K562 (cell line): ENCODE measurements around the gene SYNE1. TPM values are rescaled to one million over a fixed set of nuclear protein-coding genes. Genes with fewer than 3 reads are reported as not detected.

Experiments used
- ATAC-seq: fragments of 200-7000 bp; cut with Tn5 transposase; 3 replicates; pipeline ENCODE4 v1.9.1; 2020; ENCODE audit warnings: moderate library complexity
- BruUV-seq: library from RNA; stranded (reverse); fragments of 400-500 nt; replicated peaks from 2 replicates; lab custom pipeline; 2021; lab: Mats Ljungman, UMichigan
- CTCF ChIA-PET: fragments of 300-600 bp; formaldehyde crosslinking; extraction: SDS; loops from one replicate; lab custom pipeline; 2021; ENCODE audit warnings: low intra/inter-chr PET ratio; lab: Yijun Ruan, JAX
- POLR2A ChIA-PET: fragments of 300-600, 350-650 bp; sonication (Branson Sonifier 250); formaldehyde crosslinking; extraction: SDS; loops from one replicate; lab custom pipeline; 2021; ENCODE audit warnings: antibody characterized with exemption, inconsistent platforms; lab: Yijun Ruan, JAX
- DNase-seq, 4 experiments: peaks; one replicate each; pipeline versions ENCODE4 v3.0.0 to v3.0.0-alpha.2; 2011 to 2018; ENCODE audit warnings: low spot score in 3 of 4, mixed read lengths in 3 of 4; ENCODE audit errors: extremely low read depth in 1 of 4
- FAIRE-seq: peaks from 2 replicates; lab custom pipeline; 2011; peaks lifted over from hg19 to GRCh38; lab: Jason Lieb, UNC
- H2AFZ ChIP-seq: 2 replicates; pipeline ENCODE4 v1.6.0; 2011; ENCODE audit warnings: low read depth, low read length, control low read depth, inconsistent platforms
- H3K27ac ChIP-seq: fragments of 200-600 bp; 3 replicates; pipeline ENCODE4 v1.8.0; 2011; ENCODE audit warnings: low read depth, mild to moderate bottlenecking, control low read depth, inconsistent platforms, low read length, moderate library complexity, mixed read lengths; ENCODE audit errors: extremely low read depth
- H3K27me3 ChIP-seq, 2 experiments: fragments of 300-600 bp in 1 of 2; 2 replicates in 1 of 2; 3 replicates in 1 of 2; pipeline versions ENCODE4 v1.6.0 to v1.8.0; 2011; ENCODE audit warnings: inconsistent platforms in 2 of 2, low read length in 2 of 2, mild to moderate bottlenecking in 1 of 2, mixed read lengths in 1 of 2, moderate library complexity in 1 of 2; ENCODE audit not compliant: control insufficient read depth in 2 of 2, insufficient read depth in 2 of 2
- H3K36me3 ChIP-seq: fragments of 300-600 bp; 3 replicates; pipeline ENCODE4 v1.8.0; 2011; ENCODE audit warnings: mild to moderate bottlenecking, low read length, inconsistent platforms; ENCODE audit not compliant: control insufficient read depth, insufficient read depth
- H3K4me1 ChIP-seq, 2 experiments: fragments of 200-600 bp in 1 of 2; replicated peaks in 1 of 2; 2 replicates in 1 of 2; 3 replicates in 1 of 2; pipeline versions ENCODE4 v1.5.1 to v1.8.0; 2011; ENCODE audit warnings: inconsistent platforms in 2 of 2, low read length in 2 of 2, mild to moderate bottlenecking in 1 of 2, mixed read lengths in 1 of 2, moderate library complexity in 1 of 2; ENCODE audit not compliant: control insufficient read depth in 2 of 2, insufficient read depth in 2 of 2
- H3K4me2 ChIP-seq: 2 replicates; pipeline ENCODE4 v1.6.1; 2011; ENCODE audit warnings: low read length, control low read depth, inconsistent platforms, mixed read lengths; ENCODE audit not compliant: insufficient read depth
- H3K4me3 ChIP-seq: fragments of 200-600 bp; sonication (generic), shearing (Covaris generic); 2 replicates; pipeline ENCODE4 v1.5.1; 2016; ENCODE audit warnings: control low read depth, inconsistent platforms
- H3K79me2 ChIP-seq: fragments of 200-600 bp; 3 replicates; pipeline ENCODE4 v1.8.0; 2011; ENCODE audit warnings: low read length, inconsistent platforms; ENCODE audit not compliant: control insufficient read depth, insufficient read depth
- H3K9ac ChIP-seq, 2 experiments: 2 replicates each; pipeline versions ENCODE4 v1.6.0 to v1.6.1; 2011; ENCODE audit warnings: low read depth in 2 of 2, low read length in 2 of 2, control low read depth in 1 of 2, inconsistent platforms in 1 of 2, mild to moderate bottlenecking in 1 of 2, mixed read lengths in 1 of 2; ENCODE audit not compliant: insufficient read depth in 1 of 2
- H3K9me1 ChIP-seq: one replicate; pipeline ENCODE4 v1.6.0; 2011; ENCODE audit warnings: inconsistent platforms, mild to moderate bottlenecking, low read length, moderate library complexity; ENCODE audit not compliant: control insufficient read depth, insufficient read depth
- H3K9me3 ChIP-seq: replicated peaks from 2 replicates; pipeline ENCODE4 v1.5.1; 2011; ENCODE audit warnings: low read depth, low read length, inconsistent platforms; ENCODE audit not compliant: control insufficient read depth, insufficient read depth
- H4K20me1 ChIP-seq: replicated peaks from 2 replicates; pipeline ENCODE4 v1.6.1; 2011; ENCODE audit warnings: low read length, inconsistent platforms, mixed read lengths; ENCODE audit not compliant: control insufficient read depth, insufficient read depth
- CTCF ChIP-seq, 3 experiments: IDR thresholded peaks in 2 of 3; conservative IDR thresholded peaks in 1 of 3; 2 replicates each; pipeline ENCODE4 v1.5.1; 2011 to 2012; ENCODE audit warnings: low read length in 3 of 3, mild to moderate bottlenecking in 3 of 3, control low read depth in 2 of 3, improper control_type of control experiment in 1 of 3, inconsistent platforms in 1 of 3, low read depth in 1 of 3, mixed read lengths in 1 of 3, moderate library complexity in 1 of 3; ENCODE audit not compliant: insufficient read depth in 2 of 3
- DACH1 ChIP-seq: fragments of 450-650 bp; IDR thresholded peaks from 2 replicates; pipeline ENCODE4 v1.6.1; 2018; ENCODE audit not compliant: partially characterized antibody
- PPARD ChIP-seq: fragments of 250-450 bp; sonication (Bioruptor Pico); IDR thresholded peaks from 2 replicates; pipeline ENCODE4 v1.8.0; 2022; ENCODE audit warnings: inconsistent platforms, mild to moderate bottlenecking, moderate library complexity
- U2AF2 ChIP-seq: fragments of 200-400 bp; formaldehyde crosslinking; optimal IDR thresholded peaks from 2 replicates; pipeline ENCODE3; 2017; ENCODE audit warnings: low read depth, mild to moderate bottlenecking, low read length
- ZNF133 ChIP-seq: fragments of 250-450 bp; sonication (Bioruptor Pico); IDR thresholded peaks from 2 replicates; pipeline ENCODE4 v1.4.0; 2020; ENCODE audit warnings: mild to moderate bottlenecking
- WGBS: fragments of 100-300 bp; shearing (Covaris generic); methylation state at CpG from one replicate; pipeline ENCODE4 v1.1.6; 2016; ENCODE audit warnings: low coverage, mixed read lengths; ENCODE audit not compliant: insufficient coverage; ENCODE audit errors: missing lambda C conversion rate; 5-methylcytosine and 5-hydroxymethylcytosine counted together
- in situ Hi-C: fragments of 300-500 bp; cut with MboI; formaldehyde crosslinking; loops from 4 replicates; pipeline ENCODE4 v1.15.0; 2018; ENCODE audit warnings: inconsistent platforms, mixed read lengths
- intact Hi-C: fragments of 100-400 bp; cut with micrococcal nuclease; formaldehyde crosslinking; loops from 2 replicates; pipeline ENCODE4 v1.14.2; 2022
- polyA plus RNA-seq, 8 experiments: library from polyadenylated mRNA; depleted of rRNA in 4 of 8; stranded (reverse) in 5 of 8; unstranded in 3 of 8; fragments of >200 nt; fragmentation: Nextera tagmentation in 2 of 8; fragmentation: Illumina TruSeq in 1 of 8; extraction: Ambion mirVana in 2 of 8; extraction: Trizol in 1 of 8; gene quantifications; 2 replicates each; pipeline versions ENCODE4 v1.2.1 to v1.2.3, GENCODE V29; 2011 to 2014; ENCODE audit warnings: inconsistent platforms in 1 of 8, missing spikeins in 1 of 8
- total RNA-seq, 7 experiments: library from RNA; depleted of rRNA in 6 of 7; stranded (reverse); fragments of >200 nt in 6 of 7; fragmentation: Illumina TruSeq in 2 of 7; extraction: Trizol in 2 of 7; gene quantifications; 2 replicates each; pipeline versions ENCODE4 v1.2.1 to v1.2.3, GENCODE V29; 2011 to 2021; ENCODE audit warnings: low replicate concordance in 1 of 7

The SYNE1 gene
- total and polyA plus RNA-seq, 9 of the 15 experiments (the other 6 are each of a cell fraction or from before 2014, with no cell fraction given) = under 0.01 to 0.42 (median 0.08) TPM; not detected in 1

- POLR2A ChIA-PET = no interaction called here
- Histone ChIP-seq H3K27ac (no peak overlapping the region), H3K4me3 (no peak overlapping the region), H3K4me2 (no peak overlapping the region), H4K20me1 (no peaks in the 10 kb centered on the region), H3K36me3 (no peaks in the 10 kb centered on the region), H3K9me1 (no peaks in the 10 kb centered on the region), H3K9ac (no peak overlapping the region), H2AFZ (no peak overlapping the region), H3K9me3 (no peaks in the 10 kb centered on the region), H3K79me2 (no peaks in the 10 kb centered on the region), H3K4me1 (no peaks in the 10 kb centered on the region), H3K27me3 (no peaks in the 10 kb centered on the region)
- ATAC-seq (no peak), DNase-seq (no peak), FAIRE-seq (no peak)
- TF ChIP-seq ZNF133 (CRISPR knock-in tag) = no peak
- TF ChIP-seq DACH1 = peak; percentile 94
- no peak for TF ChIP-seq CTCF (IDR thresholded peaks at IDR 0.05 in 2 of 3, conservative IDR thresholded peaks at IDR 0.05 in 1 of 3; ENCODE audit: insufficient read depth in 2 of 3, low read depth in 1 of 3, low read length in 3 of 3)
- no peak for TF ChIP-seq U2AF2
- TF ChIP-seq PPARD = no peak
- CTCF ChIA-PET = no interaction called here
- WGBS = 0% methylated on average over 4 of the region's 4 CpGs
- in situ Hi-C loops = no loop called here
- intact Hi-C loops = no loop called here
- BruUV-seq = no TSS peak
These were observed 407.8 kb downstream of the SYNE1 start for GRCh38 chr6:152229330-152229729.
